BJ (cell line): Measurements from ENCODE around the gene PROSER2. TPM values are rescaled to one million over a fixed set of nuclear protein-coding genes. Genes with fewer than 3 reads are reported as not detected.

Source experiments
- CTCF ChIA-PET: fragments of 350-600 bp; formaldehyde crosslinking; extraction: SDS; loops from one replicate; lab custom pipeline; 2021; ENCODE audit warnings: antibody characterized with exemption, inconsistent platforms; lab: Yijun Ruan, JAX
- POLR2A ChIA-PET: fragments of 300-600 bp; sonication (Branson Sonifier 250); formaldehyde crosslinking; extraction: SDS; loops from one replicate; lab custom pipeline; 2021; ENCODE audit warnings: antibody characterized with exemption; lab: Charles Lee
- DNase-seq: peaks from one replicate; pipeline ENCODE4 v3.0.0-alpha.2; 2011; ENCODE audit warnings: low read depth
- H3K27me3 ChIP-seq: 2 replicates; pipeline ENCODE4 v1.6.0; 2011; ENCODE audit warnings: low read length; ENCODE audit not compliant: control insufficient read depth, insufficient read depth
- H3K36me3 ChIP-seq: 2 replicates; pipeline ENCODE4 v1.5.1; 2011; ENCODE audit warnings: low read length; ENCODE audit not compliant: control insufficient read depth, insufficient read depth
- H3K4me3 ChIP-seq: 2 replicates; pipeline ENCODE4 v1.5.1; 2011; ENCODE audit warnings: low read depth, mild to moderate bottlenecking, control low read depth, low read length
- polyA plus RNA-seq: library from polyadenylated mRNA; depleted of rRNA; stranded (reverse); fragments of >200 nt; gene quantifications from 2 replicates; pipeline ENCODE4 v1.2.3, GENCODE V29; 2011
- TF ChIP-seq, protein P1 (sequence below): IDR thresholded peaks from 2 replicates; pipeline ENCODE4 v1.5.1; 2011; ENCODE audit warnings: low read depth, mild to moderate bottlenecking, control low read depth, inconsistent platforms, low read length, moderate library complexity; ENCODE audit not compliant: insufficient read depth

PROSER2 gene
- polyA plus RNA-seq, 1 experiment = 1.2 TPM

DNA sequence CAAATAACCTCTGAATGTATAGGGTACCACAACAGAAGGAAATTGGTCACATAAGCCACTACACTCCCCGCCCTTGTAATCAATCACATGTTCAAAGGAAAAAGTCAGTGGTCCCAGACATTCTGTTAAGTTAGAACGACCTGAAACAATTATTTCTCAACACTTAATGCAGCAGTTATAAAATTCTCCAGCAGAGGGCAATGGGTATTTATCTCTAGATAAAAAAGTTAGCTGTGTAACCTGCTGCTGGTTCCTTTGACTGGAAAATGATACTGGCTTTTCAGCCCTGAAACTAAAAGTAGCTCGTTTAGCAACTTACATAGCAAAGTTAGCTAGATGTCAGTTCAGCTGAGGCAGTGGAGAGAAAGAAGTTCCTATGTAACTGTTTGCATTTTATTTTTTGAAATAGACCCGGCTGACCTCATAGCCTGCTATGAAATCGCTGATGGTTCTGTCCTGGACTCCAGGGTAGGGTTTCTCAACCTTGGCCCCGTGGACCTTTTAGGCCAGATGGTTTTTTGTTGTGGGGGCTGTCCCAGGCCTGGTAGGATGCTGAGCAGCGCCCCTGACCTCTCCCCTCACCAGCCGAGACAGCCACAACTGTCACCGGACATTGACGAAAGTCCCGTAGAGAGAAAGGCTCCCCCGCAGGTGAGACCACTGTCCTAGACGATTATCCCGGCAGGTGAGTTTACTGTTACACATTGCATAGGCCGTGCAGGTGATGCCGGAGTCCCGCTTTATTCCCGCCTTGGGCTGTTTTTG lies 40.2 kb upstream of the PROSER2 start:
- peaks cover 2% of the 10 kb centered on the region; the same call in 1 of the 2 replicates for H3K27me3 ChIP-seq
- H3K36me3 ChIP-seq = no peaks in the 10 kb centered on the region
- DNase-seq = no peak
- TF ChIP-seq, protein P1, sequence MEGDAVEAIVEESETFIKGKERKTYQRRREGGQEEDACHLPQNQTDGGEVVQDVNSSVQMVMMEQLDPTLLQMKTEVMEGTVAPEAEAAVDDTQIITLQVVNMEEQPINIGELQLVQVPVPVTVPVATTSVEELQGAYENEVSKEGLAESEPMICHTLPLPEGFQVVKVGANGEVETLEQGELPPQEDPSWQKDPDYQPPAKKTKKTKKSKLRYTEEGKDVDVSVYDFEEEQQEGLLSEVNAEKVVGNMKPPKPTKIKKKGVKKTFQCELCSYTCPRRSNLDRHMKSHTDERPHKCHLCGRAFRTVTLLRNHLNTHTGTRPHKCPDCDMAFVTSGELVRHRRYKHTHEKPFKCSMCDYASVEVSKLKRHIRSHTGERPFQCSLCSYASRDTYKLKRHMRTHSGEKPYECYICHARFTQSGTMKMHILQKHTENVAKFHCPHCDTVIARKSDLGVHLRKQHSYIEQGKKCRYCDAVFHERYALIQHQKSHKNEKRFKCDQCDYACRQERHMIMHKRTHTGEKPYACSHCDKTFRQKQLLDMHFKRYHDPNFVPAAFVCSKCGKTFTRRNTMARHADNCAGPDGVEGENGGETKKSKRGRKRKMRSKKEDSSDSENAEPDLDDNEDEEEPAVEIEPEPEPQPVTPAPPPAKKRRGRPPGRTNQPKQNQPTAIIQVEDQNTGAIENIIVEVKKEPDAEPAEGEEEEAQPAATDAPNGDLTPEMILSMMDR = peak; percentile 71
- H3K4me3 ChIP-seq = no peak overlapping the region
- ChIA-PET POLR2A (interaction anchor here (0.6 kb wide), 1 partner anchor 460 kb away, joined by 3 read pairs; no protein-coding TSS in a partner anchor), CTCF (interaction anchor here (0.7 to 2.8 kb wide), 26 partner anchors 10 to 762 kb away, joined by 3 to 30 read pairs (median 4); no protein-coding TSS in a partner anchor)

DNA sequence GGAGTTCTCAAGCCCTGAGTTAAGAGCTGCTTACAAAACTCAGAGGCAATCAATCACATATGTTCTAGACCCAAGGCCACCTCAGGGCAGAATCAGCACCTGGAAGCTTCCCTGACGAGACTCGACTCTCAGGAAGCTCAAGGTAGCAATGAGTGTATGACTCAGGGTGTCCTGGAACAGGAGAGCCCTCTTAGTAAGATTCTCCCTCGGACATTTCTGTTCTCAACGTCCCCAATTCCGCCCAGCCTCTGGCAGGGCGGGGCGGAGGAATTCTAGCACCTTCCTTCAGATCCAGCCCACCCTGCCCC lies 39.6 kb upstream of the PROSER2 start:
- DNase-seq = no peak
- Histone ChIP-seq H3K36me3 (no peaks in the 10 kb centered on the region), H3K4me3 (no peak overlapping the region), H3K27me3 (peaks cover 3% of the 10 kb centered on the region; the same call in 1 of the 2 replicates)
- TF ChIP-seq, protein P1 = no peak
- ChIA-PET POLR2A (no interaction called here), CTCF (interaction anchor here (0.8 to 2.8 kb wide), 14 partner anchors 10 to 269 kb away, joined by 3 to 30 read pairs (median 7); no protein-coding TSS in a partner anchor)

DNA sequence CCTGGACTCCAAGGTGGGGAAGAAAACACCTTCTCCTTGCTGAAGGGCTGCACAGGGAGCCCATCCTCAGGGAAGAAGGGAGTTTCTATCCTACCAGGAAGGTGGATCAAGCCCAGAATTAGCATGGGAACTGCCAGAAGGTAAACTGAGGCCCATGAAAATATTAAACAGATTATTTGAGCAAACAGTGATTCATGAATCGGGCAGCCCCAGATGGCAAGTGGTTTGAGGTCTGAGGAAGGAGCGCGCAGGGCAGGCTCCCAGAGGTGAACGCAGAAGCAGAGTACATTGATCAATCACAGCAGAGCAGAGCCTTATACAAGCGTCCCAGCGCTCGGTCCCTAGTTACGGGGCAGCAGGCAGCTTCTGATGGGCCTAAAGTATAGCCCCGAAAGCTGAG lies 35.8 kb upstream of the PROSER2 start:
- CTCF ChIA-PET = interaction anchor here (0.7 to 2.0 kb wide), 2 partner anchors 199 kb away, joined by 3 to 10 read pairs; no protein-coding TSS in a partner anchor
- DNase-seq = no peak
- TF ChIP-seq, protein P1 = no peak

DNA sequence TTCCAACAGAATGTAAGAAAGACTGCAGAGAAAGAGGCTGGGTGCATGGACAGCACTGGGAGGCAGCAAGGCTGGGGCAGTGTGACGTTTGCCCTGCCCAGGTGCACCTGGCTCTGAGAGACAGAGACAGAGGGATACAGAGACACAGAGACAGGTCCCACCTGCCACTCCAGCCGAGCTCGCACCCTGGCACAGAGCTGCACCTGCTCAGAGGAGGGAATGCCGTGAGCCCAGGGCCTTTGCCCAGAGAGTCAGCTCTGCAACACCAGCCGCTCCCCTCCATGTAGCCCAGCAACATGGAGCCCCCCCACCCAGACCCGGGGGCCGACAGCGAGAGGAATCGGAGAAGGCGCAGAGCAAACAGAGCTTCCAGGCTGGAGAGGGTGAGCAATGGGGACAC lies 35.3 kb upstream of the PROSER2 start:
- Histone ChIP-seq H3K27me3 (peaks cover 6% of the 10 kb centered on the region), H3K36me3 (no peaks in the 10 kb centered on the region), H3K4me3 (no peak overlapping the region)
- TF ChIP-seq, protein P1 = no peak
- DNase-seq = no peak
- CTCF ChIA-PET = interaction anchor here (0.7 kb wide), 2 partner anchors 171 to 198 kb away, joined by 3 read pairs; no protein-coding TSS in a partner anchor
- POLR2A ChIA-PET = no interaction called here

More for the DNA sequence above, 35.8 kb upstream of the PROSER2 start:
- Histone ChIP-seq H3K4me3 (no peak overlapping the region), H3K36me3 (no peaks in the 10 kb centered on the region), H3K27me3 (peaks cover 6% of the 10 kb centered on the region)
- POLR2A ChIA-PET = no interaction called here

DNA sequence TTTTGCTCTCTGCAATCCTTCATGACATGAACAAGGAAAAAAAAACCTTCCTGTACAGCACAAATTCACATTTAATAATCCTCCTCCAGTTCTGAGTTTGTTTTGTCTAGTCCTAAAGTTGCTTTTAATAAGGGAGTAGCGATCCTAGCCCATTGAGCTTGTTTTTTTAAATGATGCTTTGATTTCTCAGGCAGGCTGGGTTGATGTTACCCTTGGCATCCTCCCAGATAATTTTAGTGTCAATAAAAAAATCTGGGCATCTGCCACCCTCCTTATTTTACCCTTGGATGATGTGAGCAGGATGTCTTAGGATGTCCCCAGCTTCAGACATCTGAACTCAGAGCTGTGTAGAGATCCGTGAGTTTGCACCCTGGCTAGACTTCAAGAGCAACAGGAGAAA lies 33.9 kb upstream of the PROSER2 start:
- POLR2A ChIA-PET = no interaction called here
- DNase-seq = no peak
- CTCF ChIA-PET = interaction anchor here (0.8 to 1.4 kb wide), 4 partner anchors 13 to 198 kb away, joined by 4 to 8 read pairs (median 4); no protein-coding TSS in a partner anchor
- Histone ChIP-seq H3K27me3 (peaks cover 6% of the 10 kb centered on the region), H3K36me3 (no peaks in the 10 kb centered on the region), H3K4me3 (no peak overlapping the region)
- TF ChIP-seq, protein P1 = no peak
